Retinal pigment epithelial cell (primary cell): ENCODE results near the gene PHF21A.

Experiments used
- DNase-seq: peaks from one replicate; pipeline ENCODE4 v3.0.0-alpha.2; 2010; ENCODE audit warnings: low read depth
- H3K4me3 ChIP-seq: 2 replicates; pipeline ENCODE4 v1.5.1; 2011; ENCODE audit warnings: mild to moderate bottlenecking, low read length, control low read depth, moderate library complexity
- CTCF ChIP-seq: conservative IDR thresholded peaks from 2 replicates; pipeline ENCODE4 v1.5.1; 2011; ENCODE audit warnings: low read depth, low read length, control low read depth, inconsistent platforms

Gene PHF21A

GRCh38 chr11:45892856-45893255, 228.4 kb downstream of the PHF21A start:
- no peak overlapping the region for H3K4me3 ChIP-seq
- no peak for TF ChIP-seq CTCF
- no peak for DNase-seq

GRCh38 chr11:45890886-45891550, 230.2 kb downstream of the PHF21A start:
- no peak for DNase-seq
- TF ChIP-seq CTCF, result no peak
- no peak overlapping the region for H3K4me3 ChIP-seq

- DNase-seq, result no peak
- no peak for TF ChIP-seq CTCF
- H3K4me3 ChIP-seq, result no peak overlapping the region
These were observed 231.3 kb downstream of the PHF21A start for GRCh38 chr11:45889966-45890365.

GRCh38 chr11:45889555-45889954, 231.7 kb downstream of the PHF21A start:
- TF ChIP-seq CTCF, result no peak
- no peak for DNase-seq
- H3K4me3 ChIP-seq, result no peak overlapping the region

- H3K4me3 ChIP-seq, result no peak overlapping the region
- no peak for TF ChIP-seq CTCF
- no peak for DNase-seq
These were observed 233.7 kb downstream of the PHF21A start for GRCh38 chr11:45887587-45887986.

GRCh38 chr11:45886816-45887520, 234.3 kb downstream of the PHF21A start:
- no peak overlapping the region for H3K4me3 ChIP-seq
- DNase-seq, result no peak
- no peak for TF ChIP-seq CTCF
